Measurements from ENCODE around the gene CCDC178.
"Not testable (repeated sequence)": the region's sequence is repeated elsewhere in the genome, so short reads cannot be mapped to it uniquely, and the experiment has no call there.

The CCDC178 gene

DNA sequence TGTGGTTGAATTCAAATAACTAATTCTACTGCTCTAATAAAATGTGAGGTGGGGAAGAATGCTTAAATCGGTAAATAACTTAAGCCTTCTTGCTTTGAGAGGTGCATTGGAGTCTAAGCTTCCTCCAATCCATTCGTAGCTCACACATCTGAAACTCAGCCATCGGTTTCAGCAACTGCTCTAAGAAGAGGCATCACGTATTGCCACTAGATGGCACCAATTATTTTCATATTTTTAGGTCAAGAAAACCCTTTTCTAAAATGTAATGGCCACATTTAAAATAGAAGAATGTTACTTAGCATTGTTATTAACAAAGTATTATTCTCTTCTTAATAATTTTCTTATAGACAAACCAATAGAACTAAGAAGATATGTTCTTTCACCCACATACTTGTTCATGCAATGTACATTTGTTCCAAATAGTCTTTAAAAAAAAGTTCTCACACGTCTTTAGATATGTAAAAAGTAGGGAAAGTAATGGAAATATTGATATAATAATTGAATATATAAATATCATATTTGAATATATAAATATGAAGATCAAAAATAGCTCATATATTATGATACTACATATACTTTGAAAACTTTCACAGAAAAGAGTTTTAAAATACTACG is 229.8 kb downstream of the CCDC178 start:
- peak; percentile 67 for DNase-seq (ENCODE audit: low spot score)

DNA sequence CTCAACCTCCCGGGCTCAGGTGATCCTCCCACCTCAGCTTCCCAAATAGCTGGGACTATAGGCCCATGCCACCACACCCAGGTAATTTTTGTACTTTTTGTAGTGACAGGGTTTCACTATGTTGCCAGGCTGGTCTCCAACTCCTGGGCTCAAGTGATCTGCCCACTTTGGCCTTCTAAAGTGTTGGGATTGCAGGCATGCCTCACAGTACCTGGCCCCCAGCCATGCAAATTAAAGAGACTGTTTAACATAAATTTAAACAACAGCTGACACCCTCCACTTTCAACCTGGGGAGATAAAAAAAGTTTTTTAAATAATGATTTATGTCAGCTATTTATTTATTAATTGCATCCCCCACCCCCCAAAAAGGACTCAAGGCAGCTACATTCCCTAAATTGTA is 234.7 kb downstream of the CCDC178 start:
- no peak for DNase-seq (ENCODE audit: low spot score)

DNA sequence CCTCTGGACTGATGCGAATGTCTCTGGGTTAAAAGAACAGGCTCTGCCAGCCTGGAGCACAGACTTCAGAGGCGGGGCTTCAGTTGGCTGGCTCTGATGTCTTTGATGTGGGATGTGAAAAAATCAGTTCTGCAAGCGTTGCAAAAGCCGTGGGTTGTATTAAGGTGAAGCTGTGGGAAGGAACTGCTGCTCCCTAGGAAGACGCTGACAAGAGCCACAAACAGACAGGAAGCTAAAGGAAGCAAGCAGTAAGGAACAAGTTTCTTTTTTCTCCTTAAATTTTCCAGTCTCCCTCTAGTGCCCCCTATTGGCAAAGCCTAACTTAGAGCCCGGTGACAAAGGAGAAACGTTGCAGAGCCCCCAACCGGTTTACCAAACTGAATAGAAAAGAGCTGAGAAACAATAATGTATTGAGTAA is 239.0 kb downstream of the CCDC178 start:
- DNase-seq (ENCODE audit: low spot score), result peak; percentile 1

DNA sequence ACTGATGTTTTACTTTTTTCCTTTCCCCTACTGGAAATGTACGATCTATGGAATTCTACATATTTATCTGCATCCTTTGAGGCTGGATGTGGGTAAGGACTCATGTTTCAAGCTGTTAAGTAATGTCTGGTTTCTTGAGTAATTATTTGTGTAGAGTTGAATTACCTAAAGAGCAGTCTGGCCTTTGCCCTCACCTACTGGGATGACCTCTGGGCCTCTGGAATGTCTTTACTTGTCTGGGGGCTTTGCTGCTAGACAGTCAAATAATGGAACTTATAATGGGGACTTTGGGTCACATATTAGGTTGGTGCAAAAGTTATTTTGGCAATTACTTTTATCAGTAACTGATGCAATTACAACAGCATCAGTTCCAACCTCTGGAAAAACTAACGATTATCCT is 244.7 kb downstream of the CCDC178 start:
- no peak for DNase-seq (ENCODE audit: low spot score)

DNA sequence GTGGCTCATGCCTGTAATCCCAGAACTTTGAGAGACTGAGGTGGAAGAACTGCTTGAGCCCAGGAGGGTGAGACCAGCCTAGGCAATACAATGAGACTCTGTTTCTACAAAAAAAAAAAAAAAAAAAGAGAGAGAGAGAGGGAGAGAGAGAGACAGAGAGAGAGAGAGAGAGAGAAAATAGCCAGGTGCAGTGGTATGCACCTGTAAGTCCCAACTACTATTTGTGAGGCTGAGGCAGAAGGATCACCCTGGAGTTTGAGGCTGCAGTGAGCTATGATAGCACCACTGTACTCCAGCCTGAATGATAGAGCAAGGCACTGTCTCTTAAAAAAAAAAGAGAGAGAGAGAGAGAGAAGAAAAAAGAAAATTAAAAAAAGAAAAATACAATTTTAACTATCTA is 245.7 kb downstream of the CCDC178 start:
- no peak for DNase-seq (ENCODE audit: low spot score)

DNA sequence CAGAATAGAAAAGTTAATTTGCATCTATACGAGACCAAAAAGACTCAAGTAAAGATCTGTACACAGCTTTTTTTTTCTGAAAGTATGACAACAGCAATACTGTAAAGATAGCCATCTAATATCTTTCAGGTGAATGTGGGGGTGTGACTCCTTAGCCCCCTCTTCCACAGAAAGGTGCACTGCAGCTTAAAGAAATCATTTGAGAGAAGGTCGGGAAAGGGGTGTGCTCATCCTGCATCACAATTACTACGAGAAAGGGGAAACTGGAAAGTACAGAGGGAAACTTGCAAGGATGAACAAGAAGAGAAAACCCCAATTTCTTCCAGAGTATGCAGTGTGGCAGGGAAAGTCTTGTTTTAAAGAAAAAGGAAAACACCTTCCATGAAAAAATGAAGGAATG is 255.6 kb downstream of the CCDC178 start:
- no peak for DNase-seq (ENCODE audit: low spot score)

DNA sequence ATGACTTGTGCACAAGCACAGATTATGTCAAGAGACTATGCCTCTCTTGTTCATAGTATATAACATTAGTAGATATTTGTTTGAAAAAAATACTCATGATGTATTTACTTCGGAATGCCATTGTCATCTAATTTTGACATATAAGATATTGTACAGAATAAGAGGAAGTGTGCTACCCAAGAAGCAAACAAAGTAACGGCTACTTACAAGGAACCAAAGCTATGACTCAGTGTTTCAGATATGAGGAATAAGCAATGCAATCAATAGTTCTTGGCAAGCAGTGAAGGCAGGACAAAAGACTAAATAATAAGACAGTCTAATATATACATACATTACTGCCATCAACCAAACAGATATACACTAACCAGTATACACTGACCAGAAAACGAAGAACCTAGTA is 256.3 kb downstream of the CCDC178 start:
- no peak for DNase-seq (ENCODE audit: low spot score)

DNA sequence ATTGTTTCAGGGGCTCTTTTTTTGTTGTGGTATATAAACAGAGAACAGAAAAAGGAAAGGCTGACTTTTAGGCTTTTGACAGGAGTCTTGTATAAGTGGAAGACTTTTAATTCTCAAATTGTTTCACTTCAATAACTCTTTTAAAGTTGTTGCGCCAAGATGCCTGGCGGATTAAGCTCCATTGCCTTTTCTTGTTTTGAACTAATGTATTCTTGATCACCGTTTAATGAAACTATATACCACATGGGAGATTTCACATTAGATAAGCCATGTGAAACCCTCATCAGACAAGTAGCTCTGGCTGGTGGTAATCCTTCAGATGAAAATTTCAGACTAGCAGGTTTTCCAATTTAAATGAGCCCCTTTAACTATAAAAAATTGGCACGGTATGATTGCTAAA is 257.4 kb downstream of the CCDC178 start:
- DNase-seq (ENCODE audit: low spot score), result no peak

DNA sequence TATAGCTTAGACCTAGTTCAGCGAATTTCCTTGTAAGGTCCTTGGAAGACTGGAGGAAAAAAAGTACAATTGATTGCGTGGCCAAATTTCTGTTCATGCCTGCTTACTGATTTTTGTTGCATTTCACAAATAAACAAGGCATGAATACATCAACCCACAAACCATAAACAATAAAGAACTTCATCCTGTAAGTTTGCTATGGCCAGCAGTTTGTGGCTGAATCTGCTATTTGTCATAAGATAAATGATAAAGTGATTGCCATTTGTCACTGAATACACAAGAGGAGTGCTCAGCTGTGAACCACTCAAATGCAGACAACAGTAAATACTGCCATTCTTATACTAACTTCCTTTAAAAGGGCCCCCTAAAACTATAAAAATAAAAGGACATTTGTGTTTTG is 259.5 kb downstream of the CCDC178 start:
- no peak for DNase-seq (ENCODE audit: low spot score)

DNA sequence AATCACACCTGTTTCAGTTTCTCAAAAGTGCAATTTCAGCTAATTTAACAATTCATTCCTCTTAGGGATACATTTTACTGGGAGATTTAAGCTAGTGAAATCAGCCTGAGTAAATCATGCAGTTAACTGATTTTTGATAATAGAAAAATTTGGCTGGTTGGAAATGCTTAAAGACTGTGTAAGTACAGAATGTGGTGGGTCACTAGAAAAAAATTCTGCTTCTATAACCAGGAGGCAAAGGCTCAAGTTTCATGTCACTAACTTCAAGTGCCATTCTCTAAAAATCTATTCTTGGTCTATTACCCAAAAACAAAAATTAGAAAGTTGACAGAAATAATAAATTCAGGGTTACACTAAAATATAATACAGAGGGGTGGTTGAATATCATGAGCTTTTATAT is 271.3 kb downstream of the CCDC178 start:
- no peak for DNase-seq (ENCODE audit: low spot score)

DNA sequence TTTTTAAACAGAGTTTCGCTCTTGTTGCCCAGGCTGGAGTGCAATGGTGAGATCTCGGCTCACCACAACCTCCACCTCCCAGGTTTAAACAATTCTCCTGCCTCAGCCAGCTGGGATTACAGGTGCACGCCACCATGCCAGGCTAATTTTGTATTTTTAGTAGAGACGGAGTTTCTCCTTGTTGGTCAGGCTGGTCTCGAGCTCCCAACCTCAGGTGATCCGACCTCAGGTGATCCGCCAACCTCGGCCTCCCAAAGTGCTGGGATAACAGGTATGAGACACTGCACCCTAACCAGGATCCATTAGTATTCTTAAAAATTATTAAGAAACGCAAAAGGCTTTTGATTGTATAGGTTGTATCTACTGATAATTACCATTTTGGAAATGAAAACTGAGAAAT is 276.4 kb downstream of the CCDC178 start:
- DNase-seq (ENCODE audit: low spot score), result not testable (repeated sequence)

DNA sequence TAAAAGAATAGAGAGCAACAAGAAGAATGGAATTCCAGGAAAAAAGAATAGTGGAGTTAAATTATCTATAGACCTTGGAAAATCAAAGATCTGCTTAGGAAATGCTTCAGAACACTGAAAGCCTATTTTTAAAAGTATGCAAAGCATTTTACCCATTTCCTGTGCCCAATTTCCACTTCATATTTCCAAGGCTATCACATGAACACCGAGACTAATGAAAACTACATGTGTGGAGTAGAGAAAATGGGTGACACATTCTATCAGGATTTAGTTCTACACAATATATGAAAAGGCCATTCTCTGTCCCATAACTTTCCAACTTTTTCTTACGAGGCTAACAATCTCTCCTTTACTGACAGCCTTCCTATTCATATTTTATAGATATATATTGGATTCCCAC is 279.4 kb downstream of the CCDC178 start:
- DNase-seq (ENCODE audit: low spot score), result no peak

DNA sequence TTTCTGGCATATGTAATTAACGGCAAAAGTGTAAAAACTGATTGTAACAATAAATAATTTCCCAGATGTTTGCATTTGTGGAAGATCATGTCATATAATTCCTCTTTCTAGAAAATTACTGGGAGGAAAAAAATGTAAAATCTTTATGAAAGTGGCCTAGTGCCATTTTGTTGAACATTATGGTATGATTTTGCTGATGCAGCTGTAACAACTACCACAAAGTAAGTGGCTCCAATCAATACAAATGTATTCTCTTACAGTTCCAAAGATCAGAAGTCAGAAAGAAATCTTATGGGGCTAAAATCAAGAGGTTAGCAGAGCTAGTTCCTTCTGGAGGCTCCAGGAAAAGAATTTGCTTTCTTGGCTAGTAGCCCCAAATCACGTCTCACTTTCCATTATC is 281.4 kb downstream of the CCDC178 start:
- no peak for DNase-seq (ENCODE audit: low spot score)

DNA sequence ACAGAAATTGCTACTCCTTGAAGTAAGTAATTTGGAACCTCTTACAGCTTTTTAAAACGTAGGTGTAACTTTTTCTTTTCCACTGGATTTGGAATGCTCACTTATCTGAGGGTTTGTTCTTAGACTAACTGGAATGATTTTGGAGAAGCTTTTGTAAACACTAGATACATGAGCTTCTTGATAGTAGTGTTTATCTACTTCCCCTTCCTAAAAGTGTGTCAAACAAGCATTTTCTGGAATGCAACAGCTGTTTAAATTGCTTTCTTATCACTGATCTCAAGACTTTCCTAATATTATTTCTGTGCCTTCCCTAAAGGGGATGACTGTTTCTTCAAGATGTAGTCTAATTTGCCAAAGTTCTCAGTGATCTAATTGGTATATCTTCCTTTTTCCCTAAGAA is 282.6 kb downstream of the CCDC178 start:
- DNase-seq (ENCODE audit: low spot score), result no peak

DNA sequence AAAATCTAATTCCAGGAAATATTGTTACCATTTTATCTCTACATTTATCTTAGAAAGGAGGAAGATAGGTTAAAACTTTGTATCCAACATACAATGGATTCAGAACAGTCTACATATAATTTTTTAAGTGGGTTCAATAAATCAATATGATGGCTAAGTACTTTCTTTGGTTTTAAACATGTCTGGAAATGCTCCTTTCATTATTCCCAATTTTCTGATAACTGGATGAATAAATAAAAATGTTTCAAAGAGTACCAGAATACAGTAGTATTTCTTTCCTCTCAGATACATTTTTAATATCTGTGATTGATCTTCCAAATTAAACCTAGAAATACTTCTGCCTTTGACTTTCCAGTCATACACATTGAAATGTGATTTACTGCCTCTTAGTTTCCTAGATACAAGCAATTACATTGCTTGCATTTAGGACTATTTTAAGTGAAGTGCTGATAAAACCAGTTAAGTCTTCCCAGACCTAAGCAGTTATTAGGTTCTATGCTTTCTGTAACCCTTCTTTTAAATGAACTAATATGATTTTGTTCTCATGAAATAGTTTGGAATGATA is 283.5 kb downstream of the CCDC178 start:
- DNase-seq (ENCODE audit: low spot score), result no peak

DNA sequence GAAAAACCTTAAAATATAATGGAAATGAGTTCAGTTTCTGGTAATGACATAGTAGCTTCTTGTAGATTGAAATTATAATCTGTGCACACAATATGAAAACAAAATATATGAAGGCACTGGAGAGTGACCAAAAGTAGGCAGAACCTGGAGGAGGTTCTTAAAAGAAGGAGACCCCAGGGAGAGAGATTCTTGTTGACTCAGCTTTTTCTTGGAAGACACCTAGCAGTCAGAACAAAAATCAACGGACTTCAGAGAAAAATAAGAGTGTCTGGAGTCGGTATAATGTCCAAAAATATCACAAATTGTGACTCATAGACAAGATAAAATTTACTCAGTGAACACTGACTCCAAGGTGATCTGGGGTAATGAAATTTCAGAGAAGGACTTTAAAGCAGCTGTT is 286.5 kb downstream of the CCDC178 start:
- DNase-seq (ENCODE audit: low spot score), result no peak

DNA sequence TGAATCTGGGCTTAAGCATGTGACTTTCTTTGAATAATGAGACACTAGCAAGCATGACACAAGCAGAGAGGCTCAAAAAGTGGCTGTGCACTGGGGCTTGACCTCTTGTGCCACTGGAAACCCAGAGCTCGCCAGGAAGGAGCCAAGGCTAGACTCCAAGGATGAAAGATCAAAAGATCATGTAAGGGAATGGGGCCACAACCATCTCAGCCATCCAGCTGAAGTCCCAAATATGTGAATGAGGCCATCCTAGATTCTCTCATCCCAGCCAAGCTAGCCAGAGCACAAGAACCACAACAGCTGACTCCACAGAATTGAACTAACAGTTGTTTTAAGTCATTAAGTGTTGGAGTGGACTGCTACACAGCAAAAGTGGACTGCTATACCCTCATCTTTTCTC is 288.1 kb downstream of the CCDC178 start:
- DNase-seq (ENCODE audit: low spot score), result no peak

DNA sequence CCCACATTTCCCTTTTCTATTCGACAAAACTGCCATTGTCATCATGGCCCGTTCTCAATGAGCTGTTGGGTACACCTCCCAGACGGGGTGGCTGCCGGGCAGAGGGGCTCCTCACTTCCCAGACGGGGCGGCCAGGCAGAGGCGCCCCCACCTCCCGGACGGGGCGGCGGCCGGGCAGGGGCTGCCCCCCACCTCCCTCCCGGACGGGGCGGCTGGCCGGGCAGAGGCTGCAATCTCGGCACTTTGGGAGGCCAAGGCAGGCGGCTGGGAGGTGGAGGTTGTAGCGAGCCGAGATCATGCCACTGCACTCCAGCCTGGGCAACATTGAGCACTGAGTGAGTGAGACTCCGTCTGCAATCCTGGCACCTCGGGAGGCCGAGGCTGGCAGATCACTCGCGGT is 292.7 kb downstream of the CCDC178 start:
- not testable (repeated sequence) for DNase-seq (ENCODE audit: low spot score)

DNA sequence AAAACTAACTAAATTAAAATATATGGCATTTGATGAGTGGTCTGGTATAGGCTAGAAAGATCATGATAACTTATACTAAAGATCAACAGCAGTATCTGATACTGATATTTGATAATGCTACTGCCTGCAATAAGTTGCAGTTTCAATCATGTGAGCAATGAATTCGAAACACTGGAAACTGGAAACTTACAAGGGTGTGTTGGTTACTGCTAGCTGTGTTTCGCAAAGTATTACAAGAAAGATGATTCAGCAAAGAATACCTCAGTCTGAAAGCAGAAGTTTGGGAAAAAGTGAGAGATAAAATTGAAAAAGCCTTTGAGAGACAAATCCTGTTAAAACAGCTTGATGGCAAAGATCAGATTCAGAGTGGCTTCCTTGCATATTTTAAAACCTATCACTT is 294.5 kb downstream of the CCDC178 start:
- DNase-seq (ENCODE audit: low spot score), result no peak

DNA sequence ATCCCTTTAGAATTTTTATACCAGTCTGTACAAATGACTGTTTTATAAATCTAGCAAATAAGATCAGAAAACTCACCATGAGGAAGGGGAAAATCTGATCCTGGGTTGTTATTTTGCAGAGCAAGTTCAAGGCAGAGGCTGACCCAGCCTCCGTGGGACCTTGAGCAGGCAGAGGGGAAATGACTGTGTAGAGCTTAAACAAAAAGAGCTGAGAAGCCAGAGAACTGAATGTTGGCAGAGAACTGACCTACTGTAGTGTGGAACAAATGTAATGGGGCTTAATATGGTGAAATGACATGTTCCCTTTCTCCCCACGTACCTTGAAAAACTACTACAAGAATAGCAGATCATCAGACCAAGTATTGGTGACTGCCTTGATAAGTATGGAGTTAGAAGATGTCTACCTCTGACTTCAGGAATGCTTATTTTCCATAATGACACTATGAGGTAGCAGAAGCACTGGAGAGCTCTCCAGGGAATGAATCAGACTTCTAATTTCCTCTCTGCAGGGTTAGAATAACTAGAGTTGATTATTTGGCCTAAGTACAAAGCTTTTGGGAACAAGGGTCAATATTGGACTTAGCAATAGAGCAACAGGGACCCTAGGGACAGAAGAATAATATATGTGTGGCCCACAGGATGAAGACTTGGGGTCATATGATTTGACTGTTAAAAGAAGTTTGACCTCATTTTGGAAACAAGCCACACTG is 304.4 kb downstream of the CCDC178 start:
- DNase-seq (ENCODE audit: low spot score), result no peak

DNA sequence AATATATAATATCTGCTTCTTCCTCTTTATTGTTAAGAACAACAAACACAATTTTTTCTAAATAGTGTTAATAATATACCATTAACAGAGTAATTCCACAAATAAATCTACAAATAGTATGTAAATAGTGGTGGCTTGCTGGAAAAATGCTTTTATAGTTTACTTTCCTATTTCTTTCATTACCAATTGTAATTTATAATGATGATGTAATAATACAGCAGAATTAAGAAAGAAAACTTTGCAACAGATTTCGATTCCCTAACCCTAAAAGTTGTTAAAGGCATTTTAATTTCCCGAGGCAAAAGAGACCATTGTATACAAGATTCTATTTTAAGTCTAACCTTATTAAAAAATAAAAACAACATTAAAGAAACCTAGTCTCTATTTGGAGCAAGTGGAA is 307.9 kb downstream of the CCDC178 start:
- DNase-seq (ENCODE audit: low spot score), result no peak

DNA sequence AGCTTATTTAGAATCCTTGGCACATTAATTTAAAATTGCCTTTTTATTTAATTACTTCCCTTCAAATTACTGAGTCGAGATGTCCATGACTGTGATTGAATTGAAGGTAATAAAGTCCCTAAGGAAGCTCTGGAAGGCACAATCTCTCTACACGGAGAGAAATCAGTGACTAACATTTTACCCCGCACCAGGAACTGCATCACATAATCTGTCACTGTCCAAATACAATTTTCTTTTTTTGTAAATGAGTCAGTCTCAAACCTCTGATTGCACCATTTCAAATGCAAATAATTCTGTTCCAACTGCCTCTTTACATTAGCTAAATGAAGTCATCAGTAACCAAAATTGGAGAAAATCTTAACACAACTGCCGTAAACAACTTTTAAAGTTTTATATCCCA is 311.9 kb downstream of the CCDC178 start:
- DNase-seq (ENCODE audit: low spot score), result peak; percentile 18

DNA sequence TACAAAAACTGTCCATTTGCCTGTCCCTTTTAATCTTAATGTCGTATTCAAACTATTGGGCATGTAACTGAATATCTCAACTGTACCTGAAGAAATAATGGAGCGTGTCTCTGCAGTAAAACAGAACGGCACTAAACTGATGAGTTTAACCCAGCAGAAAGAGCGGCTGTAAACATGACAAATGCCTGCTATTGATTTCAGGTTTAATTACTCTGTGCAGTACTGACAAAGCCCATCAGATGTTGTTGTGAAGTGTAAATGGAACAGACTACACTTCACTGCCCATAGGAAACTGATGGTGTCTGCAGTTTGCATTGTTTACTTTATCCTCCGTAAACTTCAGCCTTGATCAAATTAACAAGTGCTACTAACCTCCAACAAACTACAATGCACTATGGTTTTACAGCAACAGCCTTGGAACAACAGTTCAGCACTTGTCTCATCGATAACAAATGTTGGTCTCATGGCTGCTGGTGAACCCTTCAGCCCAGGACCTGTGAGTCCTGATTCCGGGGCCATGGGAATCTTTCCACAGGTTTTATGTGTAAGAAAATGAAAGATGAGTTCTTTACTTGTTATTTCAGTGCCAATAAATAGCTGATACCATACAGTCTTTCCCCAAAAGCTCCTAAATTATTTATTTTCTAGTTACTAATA is 316.5 kb downstream of the CCDC178 start:
- no peak for DNase-seq (ENCODE audit: low spot score)

All from RKO (cell line).